ENCODE data around the gene CCNY. TPM values are rescaled to one million over a fixed set of nuclear protein-coding genes. Genes with fewer than 3 reads are reported as not detected.

Gene CCNY
- total RNA-seq, 1 experiment from 2014 or later, result 53.3 TPM

DNA sequence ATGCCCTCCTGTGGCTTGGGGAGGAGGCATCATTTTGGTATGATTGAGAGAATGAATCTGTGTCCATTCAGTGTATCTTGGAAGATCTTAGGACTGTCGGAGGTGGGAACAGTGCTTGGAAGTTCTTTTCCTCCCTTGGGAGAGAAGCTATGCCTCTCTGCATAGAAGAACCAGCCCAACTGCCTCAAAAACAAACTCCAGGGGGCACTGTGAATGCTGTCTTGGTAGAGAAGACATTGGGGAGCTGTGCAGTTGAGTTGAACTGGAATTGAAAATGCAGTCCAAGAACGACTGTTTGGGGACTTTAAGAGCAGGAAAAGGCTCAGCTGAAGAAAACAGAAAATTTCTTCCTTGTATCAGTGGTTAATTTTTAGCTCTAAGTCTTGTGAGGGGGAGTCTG lies 263.9 kb downstream of the CCNY start:
- no peak overlapping the region for H3K4me3 Mint-ChIP-seq
- POLR2A ChIA-PET, result interaction anchor here (0.5 kb wide), 2 partner anchors 15 to 341 kb away, joined by 3 read pairs; no protein-coding TSS in a partner anchor
- H3K27me3 Mint-ChIP-seq (ENCODE audit: low read depth), result no peaks in the 10 kb centered on the region; the same call in none of the 2 replicates
- ATAC-seq (no peak; the same call in 1 of the 2 replicates), DNase-seq (ENCODE audit: low spot score) (no peak)
- peaks cover 6% of the 10 kb centered on the region for H3K36me3 Mint-ChIP-seq
- CTCF ChIA-PET, result interaction anchor here (0.6 to 2.4 kb wide), 18 partner anchors 8 to 1281 kb away, joined by 3 to 20 read pairs (median 4); partner anchors contain the start of gene CREM
- H3K4me1 Mint-ChIP-seq, result peaks cover 17% of the 10 kb centered on the region
- TF ChIP-seq TCF7 (CRISPR knock-in tag; IDR thresholded peaks at IDR 0.05; ENCODE audit: low read depth), result no peak
- TF ChIP-seq SOX15 (CRISPR knock-in tag; IDR thresholded peaks at IDR 0.05), result no peak
- no peak for TF ChIP-seq CREM (CRISPR knock-in tag; IDR thresholded peaks at IDR 0.05)
- TF ChIP-seq NR1H2 (CRISPR knock-in tag; IDR thresholded peaks at IDR 0.05), result no peak
- no peak for TF ChIP-seq ZNF138 (CRISPR knock-in tag; conservative IDR thresholded peaks at IDR 0.05)
- no peak for TF ChIP-seq OVOL2 (CRISPR knock-in tag; IDR thresholded peaks at IDR 0.05; ENCODE audit: borderline replicate concordance)
- TF ChIP-seq EMX1 (CRISPR knock-in tag; IDR thresholded peaks at IDR 0.05), result no peak
- no peak for TF ChIP-seq ZBTB21 (CRISPR knock-in tag; IDR thresholded peaks at IDR 0.05; ENCODE audit: borderline replicate concordance)
- TF ChIP-seq ZNF232 (CRISPR knock-in tag; IDR thresholded peaks at IDR 0.05), result no peak
- H3K27ac Mint-ChIP-seq, result no peak overlapping the region
- H3K9me3 Mint-ChIP-seq, result peaks cover 13% of the 10 kb centered on the region

DNA sequence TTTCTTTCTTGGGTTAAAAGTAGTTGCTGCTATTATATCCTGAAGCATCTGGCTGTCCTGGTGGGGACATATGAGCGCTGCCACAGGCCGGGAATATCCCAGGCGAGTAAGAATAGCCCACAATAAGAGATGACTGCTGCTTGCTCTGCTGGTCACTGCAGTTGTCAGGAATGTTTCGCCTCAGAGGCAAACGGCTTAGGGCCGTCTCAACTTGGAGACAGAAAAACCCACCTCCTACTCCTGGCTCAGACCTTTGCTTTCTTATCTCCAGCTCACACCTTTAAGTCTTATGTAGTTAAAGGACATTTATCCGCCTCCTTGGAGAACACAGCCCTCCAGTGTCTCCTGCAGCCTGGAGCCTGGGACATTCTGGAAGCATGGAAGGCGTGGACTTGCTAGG lies 268.9 kb downstream of the CCNY start, which contains the start of gene GJD4:
Gene GJD4 (plus strand): TSS at position 151 of the 400 bp plus-strand sequence. CDS start 227 bp downstream, at position 378.
- TF ChIP-seq, protein P1, sequence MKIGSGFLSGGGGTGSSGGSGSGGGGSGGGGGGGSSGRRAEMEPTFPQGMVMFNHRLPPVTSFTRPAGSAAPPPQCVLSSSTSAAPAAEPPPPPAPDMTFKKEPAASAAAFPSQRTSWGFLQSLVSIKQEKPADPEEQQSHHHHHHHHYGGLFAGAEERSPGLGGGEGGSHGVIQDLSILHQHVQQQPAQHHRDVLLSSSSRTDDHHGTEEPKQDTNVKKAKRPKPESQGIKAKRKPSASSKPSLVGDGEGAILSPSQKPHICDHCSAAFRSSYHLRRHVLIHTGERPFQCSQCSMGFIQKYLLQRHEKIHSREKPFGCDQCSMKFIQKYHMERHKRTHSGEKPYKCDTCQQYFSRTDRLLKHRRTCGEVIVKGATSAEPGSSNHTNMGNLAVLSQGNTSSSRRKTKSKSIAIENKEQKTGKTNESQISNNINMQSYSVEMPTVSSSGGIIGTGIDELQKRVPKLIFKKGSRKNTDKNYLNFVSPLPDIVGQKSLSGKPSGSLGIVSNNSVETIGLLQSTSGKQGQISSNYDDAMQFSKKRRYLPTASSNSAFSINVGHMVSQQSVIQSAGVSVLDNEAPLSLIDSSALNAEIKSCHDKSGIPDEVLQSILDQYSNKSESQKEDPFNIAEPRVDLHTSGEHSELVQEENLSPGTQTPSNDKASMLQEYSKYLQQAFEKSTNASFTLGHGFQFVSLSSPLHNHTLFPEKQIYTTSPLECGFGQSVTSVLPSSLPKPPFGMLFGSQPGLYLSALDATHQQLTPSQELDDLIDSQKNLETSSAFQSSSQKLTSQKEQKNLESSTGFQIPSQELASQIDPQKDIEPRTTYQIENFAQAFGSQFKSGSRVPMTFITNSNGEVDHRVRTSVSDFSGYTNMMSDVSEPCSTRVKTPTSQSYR (CRISPR knock-in tag; IDR thresholded peaks at IDR 0.05), result no peak
- TF ChIP-seq TEAD1 (CRISPR knock-in tag; IDR thresholded peaks at IDR 0.05), result no peak
- TF ChIP-seq NR3C1 (CRISPR knock-in tag; conservative IDR thresholded peaks at IDR 0.05; ENCODE audit: low read depth), result no peak
- TF ChIP-seq, protein P2, sequence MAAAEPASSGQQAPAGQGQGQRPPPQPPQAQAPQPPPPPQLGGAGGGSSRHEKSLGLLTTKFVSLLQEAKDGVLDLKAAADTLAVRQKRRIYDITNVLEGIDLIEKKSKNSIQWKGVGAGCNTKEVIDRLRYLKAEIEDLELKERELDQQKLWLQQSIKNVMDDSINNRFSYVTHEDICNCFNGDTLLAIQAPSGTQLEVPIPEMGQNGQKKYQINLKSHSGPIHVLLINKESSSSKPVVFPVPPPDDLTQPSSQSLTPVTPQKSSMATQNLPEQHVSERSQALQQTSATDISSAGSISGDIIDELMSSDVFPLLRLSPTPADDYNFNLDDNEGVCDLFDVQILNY (CRISPR knock-in tag; IDR thresholded peaks at IDR 0.05), result no peak
- TF ChIP-seq FOXP1 (CRISPR knock-in tag; IDR thresholded peaks at IDR 0.05; ENCODE audit: borderline replicate concordance), result no peak
- TF ChIP-seq, protein P3, sequence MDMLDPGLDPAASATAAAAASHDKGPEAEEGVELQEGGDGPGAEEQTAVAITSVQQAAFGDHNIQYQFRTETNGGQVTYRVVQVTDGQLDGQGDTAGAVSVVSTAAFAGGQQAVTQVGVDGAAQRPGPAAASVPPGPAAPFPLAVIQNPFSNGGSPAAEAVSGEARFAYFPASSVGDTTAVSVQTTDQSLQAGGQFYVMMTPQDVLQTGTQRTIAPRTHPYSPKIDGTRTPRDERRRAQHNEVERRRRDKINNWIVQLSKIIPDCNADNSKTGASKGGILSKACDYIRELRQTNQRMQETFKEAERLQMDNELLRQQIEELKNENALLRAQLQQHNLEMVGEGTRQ (CRISPR knock-in tag; IDR thresholded peaks at IDR 0.05), result no peak
- no peak for TF ChIP-seq NR1H2 (CRISPR knock-in tag; IDR thresholded peaks at IDR 0.05)
- Mint-ChIP-seq H3K9me3 (peaks cover 20% of the 10 kb centered on the region), H3K4me3 (no peak within 1 kb of the TSS), H3K27me3 (ENCODE audit: low read depth) (peaks cover 28% of the 10 kb centered on the region), H3K27ac (no peak within 1 kb of the TSS), H3K36me3 (peaks cover 13% of the 10 kb centered on the region), H3K4me1 (peaks cover 3% of the 10 kb centered on the region)
- POLR2A ChIA-PET, result no interaction called here
- CTCF ChIA-PET, result interaction anchor here (0.9 kb wide), 1 partner anchor 11 kb away, joined by 3 read pairs; no protein-coding TSS in a partner anchor
- no peak for DNase-seq (ENCODE audit: low spot score)
- peak; percentile 38; the same call in 1 of the 2 replicates for ATAC-seq

DNA sequence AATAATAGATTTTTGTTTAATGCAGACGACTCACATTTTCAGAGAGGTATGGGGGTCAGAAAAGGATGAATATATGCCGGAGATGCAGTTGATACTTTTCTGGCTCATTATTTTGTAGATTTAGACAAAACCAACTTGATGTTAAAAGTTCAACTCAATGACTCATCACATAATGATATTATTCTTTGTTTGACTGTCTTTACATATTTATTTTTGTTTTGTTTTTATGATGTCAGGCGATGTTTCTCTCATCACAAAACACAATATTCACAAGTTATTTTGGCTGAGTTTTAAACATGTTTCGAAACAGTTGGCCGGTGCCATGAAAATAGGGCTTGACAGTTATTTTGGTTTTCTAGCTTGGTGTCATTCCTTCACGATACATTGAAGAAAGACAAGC lies 270.1 kb downstream of the CCNY start:
- Mint-ChIP-seq H3K36me3 (peaks cover 11% of the 10 kb centered on the region), H3K4me1 (no peaks in the 10 kb centered on the region), H3K27ac (no peak overlapping the region), H3K27me3 (ENCODE audit: low read depth) (peaks cover 28% of the 10 kb centered on the region), H3K4me3 (no peak overlapping the region), H3K9me3 (peaks cover 14% of the 10 kb centered on the region)
- POLR2A ChIA-PET, result no interaction called here
- ATAC-seq (no peak), DNase-seq (ENCODE audit: low spot score) (no peak)
- CTCF ChIA-PET, result interaction anchor here (0.9 kb wide), 1 partner anchor 10 kb away, joined by 3 read pairs; no protein-coding TSS in a partner anchor
- no peak for TF ChIP-seq EMX1 (CRISPR knock-in tag; IDR thresholded peaks at IDR 0.05)
- no peak for TF ChIP-seq HMGA2 (CRISPR knock-in tag; IDR thresholded peaks at IDR 0.05)
- TF ChIP-seq, protein P4, sequence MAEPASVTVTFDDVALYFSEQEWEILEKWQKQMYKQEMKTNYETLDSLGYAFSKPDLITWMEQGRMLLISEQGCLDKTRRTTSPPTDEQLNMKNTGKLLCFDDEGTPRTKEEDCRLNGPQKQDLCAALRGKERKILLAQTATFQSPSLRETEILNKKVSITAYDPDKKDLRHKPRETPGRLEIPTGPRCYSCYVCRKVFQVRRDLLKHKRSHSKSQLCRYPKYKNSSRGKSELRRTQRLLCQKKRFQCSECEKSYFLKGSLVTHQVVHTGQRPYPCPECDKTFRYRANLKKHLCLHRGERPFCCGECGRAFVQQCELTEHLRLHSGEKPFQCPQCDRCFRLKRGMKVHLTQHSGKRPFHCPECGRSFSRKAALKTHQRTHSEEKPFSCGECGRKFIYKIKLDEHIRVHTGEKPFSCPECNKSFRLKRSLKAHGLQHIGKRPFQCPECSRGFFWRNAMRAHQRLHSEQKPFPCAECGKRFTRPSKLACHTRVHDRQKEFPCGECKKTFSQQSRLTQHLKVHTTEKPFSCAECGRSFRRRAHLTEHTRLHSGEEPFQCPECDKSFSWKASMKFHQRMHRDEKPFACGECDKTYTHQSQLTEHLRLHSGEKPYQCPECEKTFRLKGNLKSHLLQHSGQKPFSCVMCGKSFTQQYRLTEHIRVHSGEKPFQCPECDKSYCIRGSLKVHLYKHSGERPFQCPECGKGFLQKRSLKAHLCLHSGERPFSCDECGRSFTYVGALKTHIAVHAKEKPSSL (CRISPR knock-in tag; conservative IDR thresholded peaks at IDR 0.05), result no peak
- TF ChIP-seq TCF7 (CRISPR knock-in tag; IDR thresholded peaks at IDR 0.05; ENCODE audit: low read depth), result no peak
- TF ChIP-seq ZNF121 (CRISPR knock-in tag; IDR thresholded peaks at IDR 0.05), result no peak
- no peak for TF ChIP-seq ZNF423 (CRISPR knock-in tag; IDR thresholded peaks at IDR 0.05)
- TF ChIP-seq FOXP1 (CRISPR knock-in tag; IDR thresholded peaks at IDR 0.05; ENCODE audit: borderline replicate concordance), result no peak
- no peak for TF ChIP-seq NFYB (CRISPR knock-in tag; conservative IDR thresholded peaks at IDR 0.05; ENCODE audit: low read depth)
- TF ChIP-seq, protein P5, sequence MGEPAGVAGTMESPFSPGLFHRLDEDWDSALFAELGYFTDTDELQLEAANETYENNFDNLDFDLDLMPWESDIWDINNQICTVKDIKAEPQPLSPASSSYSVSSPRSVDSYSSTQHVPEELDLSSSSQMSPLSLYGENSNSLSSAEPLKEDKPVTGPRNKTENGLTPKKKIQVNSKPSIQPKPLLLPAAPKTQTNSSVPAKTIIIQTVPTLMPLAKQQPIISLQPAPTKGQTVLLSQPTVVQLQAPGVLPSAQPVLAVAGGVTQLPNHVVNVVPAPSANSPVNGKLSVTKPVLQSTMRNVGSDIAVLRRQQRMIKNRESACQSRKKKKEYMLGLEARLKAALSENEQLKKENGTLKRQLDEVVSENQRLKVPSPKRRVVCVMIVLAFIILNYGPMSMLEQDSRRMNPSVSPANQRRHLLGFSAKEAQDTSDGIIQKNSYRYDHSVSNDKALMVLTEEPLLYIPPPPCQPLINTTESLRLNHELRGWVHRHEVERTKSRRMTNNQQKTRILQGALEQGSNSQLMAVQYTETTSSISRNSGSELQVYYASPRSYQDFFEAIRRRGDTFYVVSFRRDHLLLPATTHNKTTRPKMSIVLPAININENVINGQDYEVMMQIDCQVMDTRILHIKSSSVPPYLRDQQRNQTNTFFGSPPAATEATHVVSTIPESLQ (CRISPR knock-in tag; IDR thresholded peaks at IDR 0.05), result no peak
- TF ChIP-seq, protein P6, sequence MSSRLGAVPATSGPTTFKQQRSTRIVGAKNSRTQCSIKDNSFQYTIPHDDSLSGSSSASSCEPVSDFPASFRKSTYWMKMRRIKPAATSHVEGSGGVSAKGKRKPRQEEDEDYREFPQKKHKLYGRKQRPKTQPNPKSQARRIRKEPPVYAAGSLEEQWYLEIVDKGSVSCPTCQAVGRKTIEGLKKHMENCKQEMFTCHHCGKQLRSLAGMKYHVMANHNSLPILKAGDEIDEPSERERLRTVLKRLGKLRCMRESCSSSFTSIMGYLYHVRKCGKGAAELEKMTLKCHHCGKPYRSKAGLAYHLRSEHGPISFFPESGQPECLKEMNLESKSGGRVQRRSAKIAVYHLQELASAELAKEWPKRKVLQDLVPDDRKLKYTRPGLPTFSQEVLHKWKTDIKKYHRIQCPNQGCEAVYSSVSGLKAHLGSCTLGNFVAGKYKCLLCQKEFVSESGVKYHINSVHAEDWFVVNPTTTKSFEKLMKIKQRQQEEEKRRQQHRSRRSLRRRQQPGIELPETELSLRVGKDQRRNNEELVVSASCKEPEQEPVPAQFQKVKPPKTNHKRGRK (CRISPR knock-in tag; IDR thresholded peaks at IDR 0.05; ENCODE audit: borderline replicate concordance), result no peak

Data from WTC11 (cell line).